ENCODE data around the gene SLC23A3.

The SLC23A3 gene

DNA sequence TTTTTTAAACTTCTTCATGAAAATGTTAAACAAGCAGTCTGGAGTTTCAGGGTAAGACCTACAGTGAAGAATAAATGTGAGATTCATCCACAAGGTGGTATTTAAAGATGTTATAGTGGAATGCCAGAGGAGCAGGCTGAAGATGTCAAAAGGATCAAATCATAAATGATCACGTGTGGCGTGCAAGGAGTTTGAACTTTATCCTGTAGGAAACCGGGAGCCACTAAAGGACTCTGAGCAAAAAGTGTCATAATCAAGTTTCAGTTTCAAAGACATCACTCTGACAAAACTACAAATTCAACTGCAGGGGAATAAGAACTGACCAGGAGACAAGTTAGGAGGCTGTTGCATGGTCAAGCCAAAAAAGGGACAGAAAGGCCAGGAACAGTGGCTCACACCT lies 29.1 kb downstream of the SLC23A3 start:
- DNase-seq, result no peak

DNA sequence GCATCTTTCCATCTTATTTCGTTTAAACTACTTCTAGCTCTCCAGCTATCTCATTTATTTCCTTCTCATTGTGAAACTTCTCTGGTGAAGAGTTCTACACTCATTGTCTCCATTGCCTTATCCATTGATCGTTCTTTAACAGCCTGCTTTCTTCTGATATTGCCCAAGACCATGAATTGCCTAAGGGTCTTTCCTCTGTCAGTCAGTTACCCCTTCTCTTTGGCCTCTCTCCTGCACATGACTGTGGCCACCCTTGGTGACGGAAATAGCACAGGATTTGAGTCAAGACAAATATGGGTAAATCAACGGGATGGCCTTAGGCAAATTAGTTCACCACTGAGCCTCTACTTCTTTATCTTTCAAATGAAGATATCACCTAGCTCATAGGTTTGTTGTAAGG lies 35.9 kb downstream of the SLC23A3 start:
- no peak for DNase-seq

GRCh38 chr2:219131744-219132143 lies 38.1 kb downstream of the SLC23A3 start:
- no peak for DNase-seq

DNA sequence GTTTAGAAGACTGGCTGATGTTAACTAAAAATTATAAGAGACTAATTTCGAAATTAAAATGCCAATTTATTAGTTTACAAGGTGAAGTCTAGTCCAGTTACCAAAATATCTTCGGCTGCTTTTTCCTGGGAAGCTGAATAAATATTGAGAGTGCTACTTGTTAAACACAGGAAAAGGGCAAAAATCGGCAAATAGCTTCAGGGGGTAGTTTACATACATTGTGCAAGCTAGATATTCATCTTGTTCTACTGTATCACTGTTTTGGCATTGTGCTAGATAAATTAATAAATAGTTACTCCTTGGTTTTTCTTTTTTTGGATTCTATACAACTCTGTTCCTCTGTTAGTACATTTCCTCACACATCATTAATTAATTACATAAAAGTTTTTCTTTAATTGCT lies 38.5 kb downstream of the SLC23A3 start:
- no peak for DNase-seq

DNA sequence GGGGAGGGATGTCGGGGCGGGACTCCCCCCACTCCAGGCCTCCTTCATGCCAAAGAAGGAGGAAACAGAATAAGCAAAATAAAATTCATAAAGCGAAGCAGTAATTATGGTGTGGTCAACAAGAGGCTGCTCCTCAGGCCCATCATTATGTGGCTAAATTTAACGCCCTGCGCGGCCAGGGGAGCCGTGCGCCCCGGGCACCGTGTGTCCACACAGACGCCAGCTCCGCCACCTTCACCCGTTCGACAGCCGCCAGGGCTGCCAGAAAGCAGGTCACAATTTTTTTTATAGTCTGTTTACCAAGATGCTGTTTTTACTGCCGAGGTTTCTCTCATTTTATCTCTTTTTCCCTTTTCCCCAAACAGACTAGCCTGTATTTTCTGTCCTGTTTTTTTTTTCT lies 40.2 kb downstream of the SLC23A3 start:
- DNase-seq, result no peak

- DNase-seq, result no peak
Measured at GRCh38 chr2:219128396-219128795, 41.4 kb downstream of the SLC23A3 start.

GRCh38 chr2:219127037-219127635 lies 42.7 kb downstream of the SLC23A3 start:
- no peak for DNase-seq

- DNase-seq, result no peak
Measured at GRCh38 chr2:219126555-219126954, 43.3 kb downstream of the SLC23A3 start.

GRCh38 chr2:219125886-219126270 lies 44.0 kb downstream of the SLC23A3 start:
- no peak for DNase-seq

- DNase-seq, result no peak
Measured at GRCh38 chr2:219125225-219125885, 44.5 kb downstream of the SLC23A3 start.

GRCh38 chr2:219124381-219125110 lies 45.3 kb downstream of the SLC23A3 start:
- no peak for DNase-seq

DNA sequence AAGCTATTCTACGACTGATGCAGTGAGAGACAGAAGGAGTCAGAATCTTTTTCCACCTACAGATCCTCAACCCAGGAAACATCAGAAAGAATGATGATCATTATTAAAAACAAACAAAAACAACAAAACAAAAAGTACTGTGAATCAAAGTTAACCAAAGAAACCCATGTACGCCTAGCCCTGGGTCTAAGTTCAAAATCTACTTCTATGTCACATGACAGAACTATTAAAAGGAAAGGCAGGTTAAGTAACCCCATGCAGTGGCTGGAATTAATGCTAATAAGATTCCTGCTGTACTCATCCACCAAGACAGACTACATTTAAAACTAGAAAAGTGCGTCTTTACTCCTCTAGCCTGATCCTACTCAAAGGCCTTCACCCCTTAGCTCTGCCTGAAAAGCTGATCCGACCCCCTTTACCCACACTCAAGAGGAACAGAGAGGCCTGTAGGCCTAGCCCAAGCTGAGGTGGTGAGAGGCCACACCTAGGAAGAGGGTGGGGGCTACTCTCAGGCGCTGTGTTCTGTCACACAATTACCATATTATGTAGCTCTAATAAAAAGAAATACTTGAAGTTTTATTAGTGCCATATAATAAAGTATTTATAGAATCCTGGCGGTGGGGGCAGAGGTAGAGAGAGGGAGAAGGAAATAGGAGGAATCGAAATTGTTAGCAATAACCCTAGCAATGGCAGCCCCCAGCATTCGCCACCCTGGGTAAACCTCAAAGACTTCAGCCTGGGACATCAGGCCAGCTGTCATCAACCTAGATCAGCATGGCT lies 46.3 kb downstream of the SLC23A3 start:
- DNase-seq, result no peak

- DNase-seq, result no peak
Measured at GRCh38 chr2:219122202-219122980, 47.4 kb downstream of the SLC23A3 start.

DNA sequence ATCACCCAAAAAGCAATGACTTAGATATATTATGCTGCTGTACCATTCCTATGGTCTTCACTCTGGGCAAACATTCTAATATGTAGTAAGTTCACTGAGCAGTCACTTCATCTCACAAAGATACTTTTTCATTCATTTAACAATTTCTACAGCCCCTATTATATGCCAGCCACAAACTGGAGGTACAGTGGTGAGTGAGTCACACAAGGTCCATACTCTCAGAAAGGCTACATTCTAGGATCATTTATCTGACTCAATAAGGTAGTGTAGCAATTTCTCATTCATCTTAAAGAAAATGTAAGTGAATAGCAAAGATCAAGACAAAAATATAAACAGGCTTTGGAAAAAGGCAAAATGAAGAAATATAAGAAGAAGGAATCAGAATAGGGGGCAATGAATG lies 49.7 kb downstream of the SLC23A3 start:
- DNase-seq, result no peak

GRCh38 chr2:219119422-219120043 lies 50.3 kb downstream of the SLC23A3 start:
- peak in 1 of 2 experiments; percentile 14 for DNase-seq

- no peak for DNase-seq
Measured at GRCh38 chr2:219118504-219118903, 51.3 kb downstream of the SLC23A3 start.

DNA sequence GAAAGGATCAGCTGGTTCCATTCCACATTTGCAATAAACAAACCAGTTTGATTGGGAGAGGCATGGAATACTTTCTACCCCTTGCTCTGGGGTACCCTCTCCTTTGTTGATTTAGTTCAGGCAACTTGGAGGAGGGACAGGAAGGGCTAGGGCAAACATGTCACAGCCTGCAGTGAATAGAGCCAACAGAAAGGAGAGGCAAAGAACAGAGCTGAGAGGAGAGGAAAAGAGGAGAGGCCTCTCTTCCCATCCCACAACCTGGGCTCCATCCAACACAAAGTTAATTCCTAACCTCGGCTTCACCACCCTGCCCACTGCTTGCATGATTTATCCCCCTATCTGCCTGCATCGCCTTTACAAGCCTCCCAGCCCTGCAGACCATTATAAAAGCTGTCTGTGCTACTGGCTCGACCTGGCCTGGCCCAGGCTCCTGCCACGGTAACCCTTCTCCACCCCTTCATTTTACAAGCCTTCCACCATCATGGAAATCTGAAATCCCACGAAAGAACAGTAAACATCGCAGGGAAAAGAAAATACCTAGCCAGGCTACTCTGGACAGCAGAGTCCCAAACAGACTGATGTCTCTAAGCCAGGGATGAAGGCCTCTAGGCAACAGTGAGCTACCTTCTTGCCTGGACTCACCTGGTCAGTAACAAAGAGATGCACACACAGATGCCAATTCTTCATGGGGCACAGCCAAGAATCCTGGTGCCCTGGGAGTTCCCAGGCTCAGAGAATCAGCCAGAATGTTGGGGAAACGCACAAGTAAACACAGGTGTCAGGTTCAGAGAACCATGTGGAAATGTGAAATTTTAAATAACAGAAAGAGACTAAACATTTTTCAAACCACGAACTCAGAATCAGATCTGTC lies 52.8 kb downstream of the SLC23A3 start:
- DNase-seq, result no peak

DNA sequence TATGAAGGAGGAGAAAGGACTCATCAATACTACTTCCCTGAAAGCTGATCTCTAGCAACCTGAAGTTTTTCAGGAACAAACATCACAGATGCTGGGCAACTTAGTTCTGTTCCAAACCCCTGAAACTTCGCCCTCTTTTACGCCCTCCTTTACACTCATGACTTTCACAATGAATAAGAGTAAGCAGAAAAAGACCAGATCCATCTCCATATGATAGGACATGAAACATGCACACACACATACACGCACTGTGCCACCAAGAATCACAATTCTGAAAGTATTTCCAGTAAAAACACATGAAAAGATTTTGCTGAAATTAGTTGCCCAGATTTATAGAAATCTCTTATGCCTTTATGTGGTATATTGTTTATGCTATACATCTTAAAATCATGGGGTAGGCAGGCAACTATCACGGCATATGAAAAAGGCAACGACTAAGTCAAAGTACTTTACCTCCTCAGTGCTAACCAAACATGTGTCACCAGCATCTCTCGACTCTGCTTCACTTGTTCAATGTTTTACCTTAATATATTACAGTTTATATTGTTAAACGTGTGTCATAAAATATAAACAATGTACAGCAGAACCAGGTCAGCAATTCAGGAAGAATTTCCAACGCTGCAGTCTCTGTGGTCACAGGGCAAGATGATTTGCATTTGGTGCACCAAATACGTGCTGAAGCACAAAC lies 57.0 kb downstream of the SLC23A3 start:
- DNase-seq, result no peak

DNA sequence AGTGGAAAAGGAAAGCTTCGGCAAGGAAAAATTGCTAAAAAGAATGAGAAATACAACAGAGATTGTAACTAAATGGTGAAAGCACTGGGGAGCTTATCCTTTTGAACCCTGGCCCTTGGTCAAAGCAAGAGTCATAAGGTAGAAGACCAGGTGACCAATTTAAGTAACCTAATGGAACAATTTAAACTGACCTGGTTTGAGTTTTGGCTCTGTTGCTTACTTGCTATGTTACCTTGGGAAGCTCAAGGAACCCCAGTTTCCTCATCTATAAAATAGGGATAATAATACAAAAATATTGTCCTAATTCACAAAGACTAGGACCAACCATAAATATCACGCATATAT lies 57.8 kb downstream of the SLC23A3 start:
- DNase-seq, result no peak
